SK-N-SH treated with all-trans-retinoic acid at 6 μM for 48 hours (cell line): ENCODE data around the gene ECE2.

Source experiments
- ATAC-seq: fragments of 200-7000 bp; cut with Tn5 transposase; 3 replicates; pipeline ENCODE4 v1.9.1; 2020; ENCODE audit warnings: mild to moderate bottlenecking, moderate library complexity
- ARNTL ChIP-seq: fragments of 450-650 bp; formaldehyde crosslinking; IDR thresholded peaks from 2 replicates; pipeline ENCODE4 v1.5.0; 2020; ENCODE audit warnings: low read depth, mild to moderate bottlenecking, moderate library complexity, borderline replicate concordance
- BACH2 ChIP-seq: fragments of 250-450 bp; sonication (Bioruptor Pico); IDR thresholded peaks from 2 replicates; pipeline ENCODE4 v1.9.0; 2021; ENCODE audit warnings: mild to moderate bottlenecking, borderline replicate concordance
- CREB5 ChIP-seq: fragments of 250-450 bp; sonication (Bioruptor Pico); IDR thresholded peaks from 2 replicates; pipeline ENCODE4 v1.5.1; 2020; ENCODE audit warnings: low read depth, mild to moderate bottlenecking, moderate library complexity
- CSDC2 ChIP-seq: fragments of 250-450 bp; sonication (Bioruptor Pico); IDR thresholded peaks from 2 replicates; pipeline ENCODE4 v1.5.0; 2020; ENCODE audit warnings: mild to moderate bottlenecking, moderate library complexity
- CSRNP3 ChIP-seq: fragments of 250-450 bp; sonication (Bioruptor Pico); IDR thresholded peaks from 2 replicates; pipeline ENCODE4 v1.5.1; 2021; ENCODE audit warnings: mild to moderate bottlenecking, moderate library complexity
- ESRRG ChIP-seq: fragments of 250-450 bp; sonication (Bioruptor Pico); IDR thresholded peaks from 2 replicates; pipeline ENCODE4 v1.6.1; 2021; ENCODE audit warnings: mild to moderate bottlenecking
- GLIS3 ChIP-seq: fragments of 250-450 bp; sonication (Bioruptor Pico); IDR thresholded peaks from 2 replicates; pipeline ENCODE4 v1.5.0; 2020; ENCODE audit warnings: mild to moderate bottlenecking, moderate library complexity
- ISL1 ChIP-seq: fragments of 250-450 bp; sonication (Bioruptor Pico); IDR thresholded peaks from 2 replicates; pipeline ENCODE4 v2.1.2; 2022; ENCODE audit warnings: mild to moderate bottlenecking, moderate library complexity
- OSR1 ChIP-seq: fragments of 250-450 bp; sonication (Bioruptor Pico); IDR thresholded peaks from 2 replicates; pipeline ENCODE4 v1.8.0; 2022; ENCODE audit warnings: moderate library complexity, mild to moderate bottlenecking, inconsistent platforms
- POU6F1 ChIP-seq: fragments of 250-450 bp; sonication (Bioruptor Pico); IDR thresholded peaks from 2 replicates; pipeline ENCODE4 v1.8.0; 2021; ENCODE audit warnings: low read depth, mild to moderate bottlenecking, moderate library complexity, borderline replicate concordance
- PPARA ChIP-seq: fragments of 250-450 bp; sonication (Bioruptor Pico); IDR thresholded peaks from 2 replicates; pipeline ENCODE4 v1.5.0; 2020; ENCODE audit warnings: mild to moderate bottlenecking, borderline replicate concordance
- RARB ChIP-seq: fragments of 250-450 bp; sonication (Bioruptor Pico); IDR thresholded peaks from 2 replicates; pipeline ENCODE4 v1.8.0; 2021; ENCODE audit warnings: mild to moderate bottlenecking, moderate library complexity
- SNAI2 ChIP-seq: fragments of 250-450 bp; sonication (Bioruptor Pico); IDR thresholded peaks from 2 replicates; pipeline ENCODE4 v1.5.0; 2020; ENCODE audit warnings: mild to moderate bottlenecking, moderate library complexity
- TCF4 ChIP-seq: fragments of 250-450 bp; sonication (Bioruptor Pico); IDR thresholded peaks from 2 replicates; pipeline ENCODE4 v1.8.0; 2021; ENCODE audit warnings: mild to moderate bottlenecking, moderate library complexity, borderline replicate concordance
- TSHZ2 ChIP-seq: fragments of 250-450 bp; sonication (Bioruptor Pico); IDR thresholded peaks from 2 replicates; pipeline ENCODE4 v1.5.0; 2020; ENCODE audit warnings: mild to moderate bottlenecking, moderate library complexity
- ZC3H10 ChIP-seq: fragments of 250-450 bp; sonication (Bioruptor Pico); IDR thresholded peaks from 2 replicates; pipeline ENCODE4 v1.5.1; 2021; ENCODE audit warnings: mild to moderate bottlenecking, moderate library complexity
- ZFP3 ChIP-seq: fragments of 250-450 bp; sonication (Bioruptor Pico); IDR thresholded peaks from 2 replicates; pipeline ENCODE4 v1.5.0; 2020; ENCODE audit warnings: mild to moderate bottlenecking, moderate library complexity
- ZFP30 ChIP-seq: fragments of 450-650 bp; formaldehyde crosslinking; IDR thresholded peaks from 2 replicates; pipeline ENCODE4 v1.5.0; 2022; ENCODE audit warnings: mild to moderate bottlenecking, moderate library complexity
- ZNF565 ChIP-seq: fragments of 450-650 bp; formaldehyde crosslinking; conservative IDR thresholded peaks from 2 replicates; pipeline ENCODE4 v1.5.0; 2020; ENCODE audit warnings: low read depth, mild to moderate bottlenecking, moderate library complexity
- ZNF70 ChIP-seq: fragments of 450-650 bp; formaldehyde crosslinking; IDR thresholded peaks from 2 replicates; pipeline ENCODE4 v1.5.0; 2020; ENCODE audit warnings: mild to moderate bottlenecking, moderate library complexity
- ZNF8 ChIP-seq: fragments of 450-650 bp; formaldehyde crosslinking; IDR thresholded peaks from 2 replicates; pipeline ENCODE4 v1.5.0; 2020; ENCODE audit warnings: mild to moderate bottlenecking, moderate library complexity

The ECE2 gene

GRCh38 chr3:184277366-184277765 lies 1.5 kb downstream of the ECE2 start (continued):
- TF ChIP-seq ZNF8 (CRISPR knock-in tag): no peak
- no peak for TF ChIP-seq ZNF565 (CRISPR knock-in tag)
- TF ChIP-seq ZFP30: no peak
- no peak for TF ChIP-seq OSR1 (CRISPR knock-in tag)

GRCh38 chr3:184282941-184283340 lies 7.1 kb downstream of the ECE2 start:
- ATAC-seq: no peak
- TF ChIP-seq ZNF8 (CRISPR knock-in tag) (no peak), CSDC2 (no peak), GLIS3 (no peak), ZFP30 (no peak)

GRCh38 chr3:184283681-184284080 lies 7.9 kb downstream of the ECE2 start:
- no peak for TF ChIP-seq ZNF70 (CRISPR knock-in tag)
- TF ChIP-seq ARNTL (CRISPR knock-in tag): no peak
- TF ChIP-seq CSDC2: no peak
- TF ChIP-seq RARB (CRISPR knock-in tag): no peak
- no peak for TF ChIP-seq TSHZ2
- no peak for ATAC-seq

- TF ChIP-seq SNAI2 (CRISPR knock-in tag): no peak
- no peak for TF ChIP-seq ISL1 (CRISPR knock-in tag)
- TF ChIP-seq ZNF70 (CRISPR knock-in tag): no peak; the same call in 1 of the 2 replicates
- TF ChIP-seq CSDC2: no peak
- TF ChIP-seq CSRNP3: no peak
- TF ChIP-seq PPARA: no peak
- no peak for TF ChIP-seq CREB5
- TF ChIP-seq ZC3H10 (CRISPR knock-in tag): no peak
- no peak for TF ChIP-seq ZFP3 (CRISPR knock-in tag)
- TF ChIP-seq ZNF8 (CRISPR knock-in tag): no peak
- TF ChIP-seq TCF4: no peak
- no peak for TF ChIP-seq GLIS3
- TF ChIP-seq BACH2 (CRISPR knock-in tag): no peak
- no peak for TF ChIP-seq ARNTL (CRISPR knock-in tag)
- TF ChIP-seq RARB (CRISPR knock-in tag): no peak
- ATAC-seq: peak; percentile 92
These were observed 8.9 kb downstream of the ECE2 start for GRCh38 chr3:184284696-184285095.

GRCh38 chr3:184289426-184289938 lies 13.7 kb downstream of the ECE2 start:
- TF ChIP-seq ZFP30 (no peak), TCF4 (no peak), CSRNP3 (no peak), ZC3H10 (CRISPR knock-in tag) (no peak), BACH2 (CRISPR knock-in tag) (no peak), GLIS3 (no peak)
- ATAC-seq: peak; percentile 75

GRCh38 chr3:184290331-184290730 lies 14.5 kb downstream of the ECE2 start:
- ATAC-seq: no peak
- TF ChIP-seq TSHZ2 (no peak), POU6F1 (CRISPR knock-in tag) (no peak), TCF4 (no peak), SNAI2 (CRISPR knock-in tag) (no peak), ZNF8 (CRISPR knock-in tag) (no peak), ZFP30 (no peak), RARB (CRISPR knock-in tag) (no peak), ZFP3 (CRISPR knock-in tag) (no peak), ESRRG (CRISPR knock-in tag) (no peak)
